ENCODE measurements around the gene PELI3. TPM values are rescaled to one million over a fixed set of nuclear protein-coding genes. Genes with fewer than 3 reads are reported as not detected.

Gene PELI3
- total and polyA plus RNA-seq, 2 of the 8 experiments (the other 6 are each of a cell fraction or from before 2014, with no cell fraction given): 5.2 to 7.6 TPM

GRCh38 chr11:66443602-66444001, 23.1 kb upstream of the PELI3 start (continued):
- no peak for TF ChIP-seq CHD7 (IDR thresholded peaks at IDR 0.05; ENCODE audit: insufficient replicate concordance, low read length)
- no peak for TF ChIP-seq CBX5 (IDR thresholded peaks at IDR 0.05; ENCODE audit: low read depth, low read length)
- TF ChIP-seq NANOG (IDR thresholded peaks at IDR 0.05; ENCODE audit: insufficient read depth, low read depth, low read length, poor library complexity, severe bottlenecking): no peak
- no peak for TF ChIP-seq RBBP5 (IDR thresholded peaks at IDR 0.05; ENCODE audit: borderline replicate concordance, low read depth, low read length)
- TF ChIP-seq KDM1A (IDR thresholded peaks at IDR 0.05; ENCODE audit: borderline replicate concordance, low read length): no peak
- no peak for TF ChIP-seq SIN3A (conservative IDR thresholded peaks at IDR 0.05 in 1 of 2, IDR thresholded peaks at IDR 0.05 in 1 of 2; ENCODE audit: low read depth in 1 of 2, low read length in 2 of 2)
- TF ChIP-seq SP2 (IDR thresholded peaks at IDR 0.05; ENCODE audit: low read length): no peak
- TF ChIP-seq FOSL1 (IDR thresholded peaks at IDR 0.05; ENCODE audit: insufficient read depth, low read depth, low read length): no peak
